Transverse colon (tissue), 3 donors: Measurements from ENCODE around the gene AK9.

Experiments used
- CTCF ChIP-seq, 5 experiments: fragments of 200-600 bp in 3 of 5; fragments of 450-650 bp in 2 of 5; sonication (generic) in 3 of 5; IDR thresholded peaks; 1 replicate in 2 of 5; 2 replicates in 3 of 5; pipeline ENCODE4 v1.5.1; 2016 to 2017; ENCODE audit warnings: antibody characterized with exemption in 5 of 5, inconsistent platforms in 3 of 5, mild to moderate bottlenecking in 2 of 5, moderate library complexity in 1 of 5
- EP300 ChIP-seq: sonication (generic); formaldehyde crosslinking; IDR thresholded peaks from one replicate; pipeline ENCODE4 v1.6.1; 2017; ENCODE audit warnings: antibody characterized with exemption, low read depth

DNA sequence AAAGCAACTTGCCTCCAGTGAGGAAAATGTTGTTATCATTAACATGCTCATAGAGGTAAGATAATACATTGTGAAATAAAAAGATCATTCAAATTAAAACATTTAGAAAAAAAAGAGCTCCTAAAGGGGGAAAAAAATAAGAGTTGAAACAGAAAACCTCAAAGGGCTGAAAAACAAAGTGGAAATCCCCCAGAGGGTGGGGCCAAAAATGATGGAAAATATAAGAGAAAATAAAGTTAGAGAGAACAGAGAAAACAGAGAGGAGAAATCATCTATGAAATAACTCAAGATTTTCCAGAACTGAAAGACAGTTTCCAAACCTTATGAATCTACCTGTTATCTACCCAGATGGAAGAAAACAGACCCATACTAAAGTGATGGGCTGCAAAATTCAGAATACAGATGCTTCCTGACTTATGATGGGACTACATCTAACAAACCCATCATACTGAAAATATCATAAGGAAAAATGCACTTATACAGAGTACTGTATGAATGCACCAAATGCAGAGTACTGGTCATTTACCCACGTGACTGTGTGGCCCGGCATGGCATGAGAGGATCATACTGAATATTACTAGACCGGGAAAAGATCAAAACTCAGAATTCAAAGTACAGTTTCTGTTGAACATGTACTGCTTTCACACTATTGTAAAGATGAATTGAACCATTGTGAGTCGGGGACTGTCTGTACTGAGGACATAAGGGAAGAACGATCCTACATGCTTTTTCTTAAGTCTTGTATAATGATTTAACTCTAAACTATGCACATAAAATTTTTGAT lies 212.0 kb downstream of the AK9 start:
- TF ChIP-seq CTCF (IDR thresholded peaks at IDR 0.05) (no peak), EP300 (no peak)
